ENCODE results near the gene SLC35F3. TPM values are rescaled to one million over a fixed set of nuclear protein-coding genes. Genes with fewer than 3 reads are reported as not detected.

Gene SLC35F3
- total and polyA plus RNA-seq, 9 of the 15 experiments (the other 6 are each of a cell fraction or from before 2014, with no cell fraction given): 0.04 to 0.07 (median 0.04) TPM; not detected in 6

GRCh38 chr1:234238060-234238459, 333.6 kb downstream of the SLC35F3 start:
- CTCF ChIA-PET (ENCODE audit: low intra/inter-chr PET ratio): no interaction called here
- ATAC-seq (no peak), FAIRE-seq (no peak), DNase-seq (ENCODE audit: extremely low read depth in 1 of 4, low spot score in 3 of 4) (no peak)
- POLR2A ChIA-PET: no interaction called here
- intact Hi-C loops (cut with micrococcal nuclease) (no loop called here), in situ Hi-C loops (cut with MboI) (no loop called here)
- 0% methylated on average over 1 of the region's 1 CpG for WGBS (ENCODE audit: insufficient coverage, low coverage, missing lambda C conversion rate)
- Histone ChIP-seq H3K9me3 (replicated peaks; ENCODE audit: control insufficient read depth, insufficient read depth, low read depth, low read length) (no peaks in the 10 kb centered on the region), H3K4me2 (ENCODE audit: insufficient read depth, low read length) (no peak overlapping the region), H3K4me3 (no peak overlapping the region), H3K36me3 (ENCODE audit: control insufficient read depth, insufficient read depth, low read length) (no peaks in the 10 kb centered on the region), H3K27ac (ENCODE audit: extremely low read depth, low read depth, low read length) (no peak overlapping the region), H3K79me2 (ENCODE audit: control insufficient read depth, insufficient read depth, low read length) (no peaks in the 10 kb centered on the region), H2AFZ (ENCODE audit: low read depth, low read length) (no peak overlapping the region), H3K9ac (ENCODE audit: insufficient read depth in 1 of 2, low read depth in 2 of 2, low read length in 2 of 2) (no peak overlapping the region), H3K9me1 (ENCODE audit: control insufficient read depth, insufficient read depth, low read length) (no peaks in the 10 kb centered on the region), H3K27me3 (ENCODE audit: control insufficient read depth in 2 of 2, insufficient read depth in 2 of 2, low read length in 2 of 2) (peaks cover 9 to 22% of the 10 kb centered on the region in 2 experiments; a peak in 4 of 5 replicates), H4K20me1 (replicated peaks; ENCODE audit: control insufficient read depth, insufficient read depth, low read length) (no peaks in the 10 kb centered on the region), H3K4me1 (replicated peaks in 1 of 2; ENCODE audit: control insufficient read depth in 2 of 2, insufficient read depth in 2 of 2, low read length in 2 of 2) (no peaks in the 10 kb centered on the region; a peak in 1 of 5 replicates)
- no peak for TF ChIP-seq MED1 (CRISPR knock-in tag; IDR thresholded peaks at IDR 0.05; ENCODE audit: borderline replicate concordance)
- no peak for TF ChIP-seq HCFC1 (IDR thresholded peaks at IDR 0.05; ENCODE audit: low read depth, low read length)
- TF ChIP-seq THRA (IDR thresholded peaks at IDR 0.05): no peak
- TF ChIP-seq SAP30 (IDR thresholded peaks at IDR 0.05; ENCODE audit: borderline replicate concordance, insufficient read depth, low read depth, low read length, poor library complexity, severe bottlenecking): no peak
- no peak for TF ChIP-seq ZNF175 (CRISPR knock-in tag; IDR thresholded peaks at IDR 0.05; ENCODE audit: low read depth)
- TF ChIP-seq CBX3 (IDR thresholded peaks at IDR 0.05; ENCODE audit: borderline replicate concordance in 1 of 2, low read length in 2 of 2): no peak
- TF ChIP-seq ZNF197 (CRISPR knock-in tag; IDR thresholded peaks at IDR 0.05; ENCODE audit: low read depth): no peak
- no peak for TF ChIP-seq OTX1 (CRISPR knock-in tag; IDR thresholded peaks at IDR 0.05)
- no peak for TF ChIP-seq ZNF511 (CRISPR knock-in tag; IDR thresholded peaks at IDR 0.05)
- TF ChIP-seq, protein P1, sequence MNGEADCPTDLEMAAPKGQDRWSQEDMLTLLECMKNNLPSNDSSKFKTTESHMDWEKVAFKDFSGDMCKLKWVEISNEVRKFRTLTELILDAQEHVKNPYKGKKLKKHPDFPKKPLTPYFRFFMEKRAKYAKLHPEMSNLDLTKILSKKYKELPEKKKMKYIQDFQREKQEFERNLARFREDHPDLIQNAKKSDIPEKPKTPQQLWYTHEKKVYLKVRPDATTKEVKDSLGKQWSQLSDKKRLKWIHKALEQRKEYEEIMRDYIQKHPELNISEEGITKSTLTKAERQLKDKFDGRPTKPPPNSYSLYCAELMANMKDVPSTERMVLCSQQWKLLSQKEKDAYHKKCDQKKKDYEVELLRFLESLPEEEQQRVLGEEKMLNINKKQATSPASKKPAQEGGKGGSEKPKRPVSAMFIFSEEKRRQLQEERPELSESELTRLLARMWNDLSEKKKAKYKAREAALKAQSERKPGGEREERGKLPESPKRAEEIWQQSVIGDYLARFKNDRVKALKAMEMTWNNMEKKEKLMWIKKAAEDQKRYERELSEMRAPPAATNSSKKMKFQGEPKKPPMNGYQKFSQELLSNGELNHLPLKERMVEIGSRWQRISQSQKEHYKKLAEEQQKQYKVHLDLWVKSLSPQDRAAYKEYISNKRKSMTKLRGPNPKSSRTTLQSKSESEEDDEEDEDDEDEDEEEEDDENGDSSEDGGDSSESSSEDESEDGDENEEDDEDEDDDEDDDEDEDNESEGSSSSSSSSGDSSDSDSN (IDR thresholded peaks at IDR 0.05; ENCODE audit: borderline replicate concordance in 1 of 2, low read depth in 2 of 2, low read length in 2 of 2): no peak
- no peak for TF ChIP-seq HDGF (IDR thresholded peaks at IDR 0.05)
- no peak for TF ChIP-seq ZNF384 (IDR thresholded peaks at IDR 0.05; ENCODE audit: low read depth, low read length)
- no TSS peak for BruUV-seq (replicated peaks)

Measured in K562 (cell line).